ENCODE results near the gene ITPK1.

- TF ChIP-seq, protein P1, sequence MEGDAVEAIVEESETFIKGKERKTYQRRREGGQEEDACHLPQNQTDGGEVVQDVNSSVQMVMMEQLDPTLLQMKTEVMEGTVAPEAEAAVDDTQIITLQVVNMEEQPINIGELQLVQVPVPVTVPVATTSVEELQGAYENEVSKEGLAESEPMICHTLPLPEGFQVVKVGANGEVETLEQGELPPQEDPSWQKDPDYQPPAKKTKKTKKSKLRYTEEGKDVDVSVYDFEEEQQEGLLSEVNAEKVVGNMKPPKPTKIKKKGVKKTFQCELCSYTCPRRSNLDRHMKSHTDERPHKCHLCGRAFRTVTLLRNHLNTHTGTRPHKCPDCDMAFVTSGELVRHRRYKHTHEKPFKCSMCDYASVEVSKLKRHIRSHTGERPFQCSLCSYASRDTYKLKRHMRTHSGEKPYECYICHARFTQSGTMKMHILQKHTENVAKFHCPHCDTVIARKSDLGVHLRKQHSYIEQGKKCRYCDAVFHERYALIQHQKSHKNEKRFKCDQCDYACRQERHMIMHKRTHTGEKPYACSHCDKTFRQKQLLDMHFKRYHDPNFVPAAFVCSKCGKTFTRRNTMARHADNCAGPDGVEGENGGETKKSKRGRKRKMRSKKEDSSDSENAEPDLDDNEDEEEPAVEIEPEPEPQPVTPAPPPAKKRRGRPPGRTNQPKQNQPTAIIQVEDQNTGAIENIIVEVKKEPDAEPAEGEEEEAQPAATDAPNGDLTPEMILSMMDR (IDR thresholded peaks at IDR 0.05), result no peak
- no peak for TF ChIP-seq POLR2A (IDR thresholded peaks at IDR 0.05)
These were observed 109.9 kb downstream of the ITPK1 start for GRCh38 chr14:93005838-93006237.
